SU-DHL-6 (cell line): Measurements from ENCODE around the gene LPCAT3.

Source experiments
- H2AFZ ChIP-seq: fragments of 200-600 bp; sonication (generic); 2 replicates; pipeline ENCODE4 v1.6.1; 2014; ENCODE audit warnings: low read depth, mild to moderate bottlenecking, moderate library complexity, mixed read lengths, antibody characterized with exemption, low read length; ENCODE audit not compliant: severe bottlenecking
- H3F3A ChIP-seq: fragments of 200-600 bp; shearing (Covaris generic); 2 replicates; pipeline ENCODE4 v1.6.0; 2016; ENCODE audit warnings: antibody characterized with exemption, mild to moderate bottlenecking; ENCODE audit not compliant: insufficient read depth
- H3K27ac ChIP-seq: fragments of 200-600 bp; sonication (generic); 2 replicates; pipeline ENCODE4 v1.5.1; 2016; ENCODE audit warnings: low read depth, mild to moderate bottlenecking, low read length, moderate library complexity, mixed read lengths
- H3K27me3 ChIP-seq: fragments of 200-600 bp; sonication (generic), shearing (Covaris generic); 2 replicates; pipeline ENCODE4 v1.6.0; 2014; ENCODE audit warnings: mild to moderate bottlenecking, low read length
- H3K36me3 ChIP-seq: fragments of 200-600 bp; sonication (generic); 2 replicates; pipeline ENCODE4 v1.6.1; 2014; ENCODE audit warnings: mild to moderate bottlenecking, low read length, mixed read lengths
- H3K4me2 ChIP-seq: fragments of 300-600, 200-600 bp; shearing (Covaris generic), sonication (generic); 2 replicates; pipeline ENCODE4 v1.6.0; 2014; ENCODE audit warnings: low read length, low read depth, mild to moderate bottlenecking; ENCODE audit not compliant: poor library complexity, severe bottlenecking
- H3K4me3 ChIP-seq: fragments of 200-600 bp; sonication (generic); 2 replicates; pipeline ENCODE4 v1.5.1; 2014; ENCODE audit warnings: antibody characterized with exemption, low read length, mild to moderate bottlenecking, mixed read lengths; ENCODE audit not compliant: insufficient read depth, poor library complexity, severe bottlenecking
- H3K79me2 ChIP-seq: fragments of 200-600 bp; sonication (generic); 2 replicates; pipeline ENCODE4 v1.6.1; 2014; ENCODE audit warnings: mild to moderate bottlenecking, low read length, moderate library complexity; ENCODE audit not compliant: insufficient read depth
- H3K9ac ChIP-seq: fragments of 200-600 bp; sonication (generic); 2 replicates; pipeline ENCODE4 v1.7.0; 2014; ENCODE audit warnings: mild to moderate bottlenecking, low read length
- H3K9me2 ChIP-seq: fragments of 200-600 bp; sonication (generic); replicated peaks from 2 replicates; pipeline ENCODE4 v1.6.1; 2014; ENCODE audit warnings: low read length; ENCODE audit not compliant: insufficient read depth
- H3K9me3 ChIP-seq: fragments of 200-600 bp; sonication (generic); 2 replicates; pipeline ENCODE4 v1.6.1; 2014; ENCODE audit warnings: low read length, mixed read lengths; ENCODE audit not compliant: insufficient read depth
- H4K20me1 ChIP-seq: fragments of 200-600 bp; sonication (generic); 2 replicates; pipeline ENCODE4 v1.6.1; 2014; ENCODE audit warnings: low read depth, mild to moderate bottlenecking, antibody characterized with exemption, low read length, moderate library complexity, mixed read lengths
- CTCF ChIP-seq: fragments of 200-600 bp; sonication (generic); IDR thresholded peaks from one replicate; pipeline ENCODE4 v1.5.1; 2017; ENCODE audit warnings: antibody characterized with exemption, mild to moderate bottlenecking, low read length, moderate library complexity; ENCODE audit not compliant: insufficient read depth, poor library complexity, severe bottlenecking
- EZH2phosphoT487 ChIP-seq: fragments of 200-600 bp; sonication (generic), shearing (Covaris generic); conservative IDR thresholded peaks from 2 replicates; pipeline ENCODE4 v1.6.1; 2018; ENCODE audit warnings: mild to moderate bottlenecking, antibody characterized with exemption, low read length, moderate library complexity, mixed read lengths

Gene LPCAT3

GRCh38 chr12:6982532-6982931, 35.7 kb downstream of the LPCAT3 start:
- H3K9me3 ChIP-seq, result no peaks in the 10 kb centered on the region
- no peaks in the 10 kb centered on the region for H3K79me2 ChIP-seq
- no peak overlapping the region for H3K27ac ChIP-seq
- H3K4me2 ChIP-seq, result no peak overlapping the region
- H4K20me1 ChIP-seq, result no peaks in the 10 kb centered on the region
- no peak overlapping the region for H3K4me3 ChIP-seq
- H3K36me3 ChIP-seq, result peaks cover 5% of the 10 kb centered on the region; the same call in 1 of the 2 replicates
- H3K9me2 ChIP-seq, result no peaks in the 10 kb centered on the region
- H2AFZ ChIP-seq, result no peak overlapping the region
- H3K9ac ChIP-seq, result no peak overlapping the region
- H3F3A ChIP-seq, result no peaks in the 10 kb centered on the region
- H3K27me3 ChIP-seq, result no peaks in the 10 kb centered on the region
- TF ChIP-seq CTCF (no peak), EZH2phosphoT487 (no peak)

GRCh38 chr12:6981152-6982052, 36.9 kb downstream of the LPCAT3 start:
- H3F3A ChIP-seq, result no peaks in the 10 kb centered on the region
- H3K27me3 ChIP-seq, result no peaks in the 10 kb centered on the region
- TF ChIP-seq CTCF (no peak), EZH2phosphoT487 (no peak)
- no peak overlapping the region for H3K27ac ChIP-seq
- no peaks in the 10 kb centered on the region for H3K9me2 ChIP-seq
- H3K9me3 ChIP-seq, result no peaks in the 10 kb centered on the region
- no peaks in the 10 kb centered on the region for H4K20me1 ChIP-seq
- no peak overlapping the region for H3K4me3 ChIP-seq
- no peak overlapping the region for H3K4me2 ChIP-seq
- peaks cover 9% of the 10 kb centered on the region; the same call in 1 of the 2 replicates for H3K36me3 ChIP-seq
- no peak overlapping the region for H2AFZ ChIP-seq
- H3K9ac ChIP-seq, result no peak overlapping the region
- no peaks in the 10 kb centered on the region for H3K79me2 ChIP-seq

GRCh38 chr12:6980740-6981139, 37.5 kb downstream of the LPCAT3 start:
- Histone ChIP-seq H3F3A (no peaks in the 10 kb centered on the region), H3K79me2 (no peaks in the 10 kb centered on the region), H3K9me2 (no peaks in the 10 kb centered on the region), H3K4me2 (no peak overlapping the region), H3K9ac (no peak overlapping the region), H3K9me3 (no peaks in the 10 kb centered on the region), H4K20me1 (no peaks in the 10 kb centered on the region), H2AFZ (no peak overlapping the region), H3K27ac (no peak overlapping the region), H3K36me3 (peaks cover 9% of the 10 kb centered on the region), H3K27me3 (no peaks in the 10 kb centered on the region), H3K4me3 (no peak overlapping the region)
- TF ChIP-seq EZH2phosphoT487 (no peak), CTCF (no peak)
